ENCODE data around the gene SPARCL1. TPM values are rescaled to one million over a fixed set of nuclear protein-coding genes. Genes with fewer than 3 reads are reported as not detected.

Gene SPARCL1
- total and polyA plus RNA-seq, 10 of the 15 experiments (the other 5 are each of a cell fraction or from before 2014, with no cell fraction given) = 0.10 to 1.1 TPM; not detected in 8

DNA sequence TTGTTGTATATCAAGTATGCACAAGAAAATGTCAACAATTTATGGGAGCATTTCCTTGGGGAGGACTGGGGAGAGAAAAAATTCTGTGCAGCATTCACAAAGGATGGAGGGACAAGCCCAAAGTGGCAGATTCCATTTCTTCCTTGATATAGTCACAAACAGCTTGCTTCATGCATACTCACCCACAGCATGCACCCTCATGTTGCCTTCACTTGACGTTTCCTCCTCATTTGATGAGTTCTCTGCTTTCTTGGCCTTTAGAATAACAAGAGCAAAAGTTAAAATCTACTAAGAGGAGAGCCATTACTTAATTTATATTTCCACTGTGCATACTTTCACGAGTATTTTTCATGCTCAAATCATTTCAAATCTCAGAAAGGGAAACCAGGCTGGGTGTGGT lies 37.7 kb downstream of the SPARCL1 start:
- no peaks in the 10 kb centered on the region for H3K27me3 ChIP-seq (replicated peaks in 1 of 2; ENCODE audit: control insufficient read depth in 2 of 2, insufficient read depth in 2 of 2, low read length in 1 of 2)
- H3K9ac ChIP-seq (ENCODE audit: control insufficient read depth, insufficient read depth, low read length) = no peak overlapping the region
- in situ Hi-C loops (cut with MboI) = loop anchor here (10.0 kb wide), 1 partner anchor 353 kb away; no protein-coding TSS in a partner anchor
- no peak overlapping the region for H3K4me3 ChIP-seq
- no TSS peak for BruUV-seq (replicated peaks)
- no peak overlapping the region for H2AFZ ChIP-seq (ENCODE audit: control insufficient read depth, low read depth, low read length)
- ChIA-PET SMC1A (ENCODE audit: uncharacterized antibody, unreplicated experiment) (no interaction called here), CTCF (no interaction called here), RAD21 (ENCODE audit: unreplicated experiment) (no interaction called here), POLR2A (no interaction called here)
- no peak overlapping the region for H3K27ac ChIP-seq (ENCODE audit: control insufficient read depth, insufficient read depth)
- no peaks in the 10 kb centered on the region for H3K4me1 ChIP-seq (ENCODE audit: control insufficient read depth, insufficient read depth, low read length)
- ATAC-seq = no peak
- no peaks in the 10 kb centered on the region for H4K20me1 ChIP-seq (ENCODE audit: control insufficient read depth, insufficient read depth)
- no peaks in the 10 kb centered on the region; the same call in 2 of the 3 replicates for H3K9me3 ChIP-seq (replicated peaks; ENCODE audit: control insufficient read depth, insufficient read depth, low read length)
- no peak for FAIRE-seq
- DNase-seq (ENCODE audit: low read depth, low spot score) = no peak
- no peaks in the 10 kb centered on the region for H3K36me3 ChIP-seq (ENCODE audit: control insufficient read depth in 2 of 2, insufficient read depth in 2 of 2, low read length in 1 of 2)
- no peaks in the 10 kb centered on the region for H3K79me2 ChIP-seq (ENCODE audit: control insufficient read depth, insufficient read depth, low read length)
- no peak overlapping the region for H3K4me2 ChIP-seq (ENCODE audit: control insufficient read depth, insufficient read depth)
- WGBS (ENCODE audit: insufficient coverage, insufficient replicate concordance, low lambda C conversion rate, missing lambda C conversion rate) = 21% methylated on average over 2 of the region's 2 CpGs
- intact Hi-C loops (cut with micrococcal nuclease; ENCODE audit: unreplicated experiment) = no loop called here
- TF ChIP-seq EED (IDR thresholded peaks at IDR 0.05; ENCODE audit: low read depth) (no peak), ASH2L (IDR thresholded peaks at IDR 0.05; ENCODE audit: borderline replicate concordance, low read depth) (no peak), NR2C2 (IDR thresholded peaks at IDR 0.05; ENCODE audit: borderline replicate concordance, control insufficient read depth, insufficient read length, low read depth) (no peak), SREBF1 (IDR thresholded peaks at IDR 0.05; ENCODE audit: low read length) (no peak), IKZF2 (IDR thresholded peaks at IDR 0.05) (no peak), SMAD1 (IDR thresholded peaks at IDR 0.05; ENCODE audit: low read depth, partially characterized antibody) (no peak), POLR2AphosphoS5 (IDR thresholded peaks at IDR 0.05; ENCODE audit: low read length) (no peak), CEBPZ (IDR thresholded peaks at IDR 0.05; ENCODE audit: low read depth, low read length) (no peak), SUZ12 (IDR thresholded peaks at IDR 0.05; ENCODE audit: unreplicated experiment) (no peak), BRCA1 (IDR thresholded peaks at IDR 0.05; ENCODE audit: low read depth, low read length) (no peak), MXI1 (IDR thresholded peaks at IDR 0.05; ENCODE audit: low read depth, low read length) (no peak)
- TF ChIP-seq, protein P1, sequence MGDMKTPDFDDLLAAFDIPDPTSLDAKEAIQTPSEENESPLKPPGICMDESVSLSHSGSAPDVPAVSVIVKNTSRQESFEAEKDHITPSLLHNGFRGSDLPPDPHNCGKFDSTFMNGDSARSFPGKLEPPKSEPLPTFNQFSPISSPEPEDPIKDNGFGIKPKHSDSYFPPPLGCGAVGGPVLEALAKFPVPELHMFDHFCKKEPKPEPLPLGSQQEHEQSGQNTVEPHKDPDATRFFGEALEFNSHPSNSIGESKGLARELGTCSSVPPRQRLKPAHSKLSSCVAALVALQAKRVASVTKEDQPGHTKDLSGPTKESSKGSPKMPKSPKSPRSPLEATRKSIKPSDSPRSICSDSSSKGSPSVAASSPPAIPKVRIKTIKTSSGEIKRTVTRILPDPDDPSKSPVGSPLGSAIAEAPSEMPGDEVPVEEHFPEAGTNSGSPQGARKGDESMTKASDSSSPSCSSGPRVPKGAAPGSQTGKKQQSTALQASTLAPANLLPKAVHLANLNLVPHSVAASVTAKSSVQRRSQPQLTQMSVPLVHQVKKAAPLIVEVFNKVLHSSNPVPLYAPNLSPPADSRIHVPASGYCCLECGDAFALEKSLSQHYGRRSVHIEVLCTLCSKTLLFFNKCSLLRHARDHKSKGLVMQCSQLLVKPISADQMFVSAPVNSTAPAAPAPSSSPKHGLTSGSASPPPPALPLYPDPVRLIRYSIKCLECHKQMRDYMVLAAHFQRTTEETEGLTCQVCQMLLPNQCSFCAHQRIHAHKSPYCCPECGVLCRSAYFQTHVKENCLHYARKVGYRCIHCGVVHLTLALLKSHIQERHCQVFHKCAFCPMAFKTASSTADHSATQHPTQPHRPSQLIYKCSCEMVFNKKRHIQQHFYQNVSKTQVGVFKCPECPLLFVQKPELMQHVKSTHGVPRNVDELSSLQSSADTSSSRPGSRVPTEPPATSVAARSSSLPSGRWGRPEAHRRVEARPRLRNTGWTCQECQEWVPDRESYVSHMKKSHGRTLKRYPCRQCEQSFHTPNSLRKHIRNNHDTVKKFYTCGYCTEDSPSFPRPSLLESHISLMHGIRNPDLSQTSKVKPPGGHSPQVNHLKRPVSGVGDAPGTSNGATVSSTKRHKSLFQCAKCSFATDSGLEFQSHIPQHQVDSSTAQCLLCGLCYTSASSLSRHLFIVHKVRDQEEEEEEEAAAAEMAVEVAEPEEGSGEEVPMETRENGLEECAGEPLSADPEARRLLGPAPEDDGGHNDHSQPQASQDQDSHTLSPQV (IDR thresholded peaks at IDR 0.05) = no peak
- TF ChIP-seq, protein P2, sequence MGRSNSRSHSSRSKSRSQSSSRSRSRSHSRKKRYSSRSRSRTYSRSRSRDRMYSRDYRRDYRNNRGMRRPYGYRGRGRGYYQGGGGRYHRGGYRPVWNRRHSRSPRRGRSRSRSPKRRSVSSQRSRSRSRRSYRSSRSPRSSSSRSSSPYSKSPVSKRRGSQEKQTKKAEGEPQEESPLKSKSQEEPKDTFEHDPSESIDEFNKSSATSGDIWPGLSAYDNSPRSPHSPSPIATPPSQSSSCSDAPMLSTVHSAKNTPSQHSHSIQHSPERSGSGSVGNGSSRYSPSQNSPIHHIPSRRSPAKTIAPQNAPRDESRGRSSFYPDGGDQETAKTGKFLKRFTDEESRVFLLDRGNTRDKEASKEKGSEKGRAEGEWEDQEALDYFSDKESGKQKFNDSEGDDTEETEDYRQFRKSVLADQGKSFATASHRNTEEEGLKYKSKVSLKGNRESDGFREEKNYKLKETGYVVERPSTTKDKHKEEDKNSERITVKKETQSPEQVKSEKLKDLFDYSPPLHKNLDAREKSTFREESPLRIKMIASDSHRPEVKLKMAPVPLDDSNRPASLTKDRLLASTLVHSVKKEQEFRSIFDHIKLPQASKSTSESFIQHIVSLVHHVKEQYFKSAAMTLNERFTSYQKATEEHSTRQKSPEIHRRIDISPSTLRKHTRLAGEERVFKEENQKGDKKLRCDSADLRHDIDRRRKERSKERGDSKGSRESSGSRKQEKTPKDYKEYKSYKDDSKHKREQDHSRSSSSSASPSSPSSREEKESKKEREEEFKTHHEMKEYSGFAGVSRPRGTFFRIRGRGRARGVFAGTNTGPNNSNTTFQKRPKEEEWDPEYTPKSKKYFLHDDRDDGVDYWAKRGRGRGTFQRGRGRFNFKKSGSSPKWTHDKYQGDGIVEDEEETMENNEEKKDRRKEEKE (IDR thresholded peaks at IDR 0.05) = no peak

All from GM12878 (cell line).